Body of pancreas (tissue), 4 donors: ENCODE results near the gene GPRC5B.

Experiments used
- CTCF ChIP-seq, 7 experiments: fragments of 450-650 bp in 4 of 7; fragments of 200-600 bp in 3 of 7; sonication (generic) in 3 of 7; IDR thresholded peaks; one replicate each; pipeline ENCODE4 v1.5.1; 2016 to 2019; ENCODE audit warnings: antibody characterized with exemption in 7 of 7
- POLR2A ChIP-seq, 3 donors: fragments of 450-650 bp; IDR thresholded peaks; one replicate each; pipeline ENCODE4 v1.6.1; 2016; ENCODE audit warnings: antibody characterized with exemption in 3 of 3, mild to moderate bottlenecking in 2 of 3

GRCh38 chr16:19909750-19910322, 25.2 kb upstream of the GPRC5B start:
- no peak for TF ChIP-seq CTCF (IDR thresholded peaks at IDR 0.05)
- no peak for TF ChIP-seq POLR2A (IDR thresholded peaks at IDR 0.05)
